Parathyroid adenoma (tissue), 2 donors: ENCODE measurements around the gene WDR62.
"Not testable (repeated sequence)": the region's sequence is repeated elsewhere in the genome, so short reads cannot be mapped to it uniquely, and the experiment has no call there.

Source experiments
- H2AFZ ChIP-seq: fragments of 300-600 bp; sonication (generic); one replicate; pipeline ENCODE4 v1.7.0; 2017; ENCODE audit warnings: antibody characterized with exemption, mild to moderate bottlenecking
- H3K27ac ChIP-seq: fragments of 300-600 bp; sonication (generic); one replicate; pipeline ENCODE4 v1.7.0; 2017
- H3K27me3 ChIP-seq: fragments of 300-600 bp; sonication (generic); one replicate; pipeline ENCODE4 v1.7.0; 2017; ENCODE audit warnings: low read length; ENCODE audit not compliant: control insufficient read depth, insufficient read depth
- H3K36me3 ChIP-seq: fragments of 300-600 bp; sonication (generic); one replicate; pipeline ENCODE4 v1.7.0; 2017; ENCODE audit warnings: low read length; ENCODE audit not compliant: control insufficient read depth, insufficient read depth
- H3K4me1 ChIP-seq: fragments of 300-600 bp; sonication (generic); one replicate; pipeline ENCODE4 v1.7.0; 2017; ENCODE audit warnings: control low read depth
- H3K4me2 ChIP-seq: fragments of 300-600 bp; sonication (generic); one replicate; pipeline ENCODE4 v1.7.0; 2017; ENCODE audit warnings: low read length
- H3K4me3 ChIP-seq: fragments of 300-600 bp; sonication (generic); one replicate; pipeline ENCODE4 v1.7.0; 2017; ENCODE audit warnings: low read depth, low read length
- H3K79me2 ChIP-seq: fragments of 300-600 bp; sonication (generic); one replicate; pipeline ENCODE4 v1.7.0; 2017; ENCODE audit warnings: control low read depth
- H3K9ac ChIP-seq: fragments of 300-600 bp; sonication (generic); one replicate; pipeline ENCODE4 v1.7.0; 2017; ENCODE audit warnings: mild to moderate bottlenecking
- H3K9me3 ChIP-seq: fragments of 300-600 bp; sonication (generic); one replicate; pipeline ENCODE4 v1.7.0; 2017; ENCODE audit warnings: low read length; ENCODE audit not compliant: control insufficient read depth
- CTCF ChIP-seq: fragments of 300-600 bp; sonication (generic); IDR thresholded peaks from one replicate; pipeline ENCODE4 v1.7.0; 2017; ENCODE audit warnings: antibody characterized with exemption, mild to moderate bottlenecking
- donor health status: primary hyperparathyroidism.

Gene WDR62

GRCh38 chr19:36121486-36122124, 66.9 kb downstream of the WDR62 start:
- H3K9ac ChIP-seq, result no peak overlapping the region
- no peaks in the 10 kb centered on the region for H3K79me2 ChIP-seq
- no peak for TF ChIP-seq CTCF
- H2AFZ ChIP-seq, result no peak overlapping the region
- no peak overlapping the region for H3K4me2 ChIP-seq
- no peaks in the 10 kb centered on the region for H3K9me3 ChIP-seq
- no peak overlapping the region for H3K27ac ChIP-seq
- no peak overlapping the region for H3K4me3 ChIP-seq
- no peaks in the 10 kb centered on the region for H3K36me3 ChIP-seq
- H3K4me1 ChIP-seq, result no peaks in the 10 kb centered on the region
- no peaks in the 10 kb centered on the region for H3K27me3 ChIP-seq

DNA sequence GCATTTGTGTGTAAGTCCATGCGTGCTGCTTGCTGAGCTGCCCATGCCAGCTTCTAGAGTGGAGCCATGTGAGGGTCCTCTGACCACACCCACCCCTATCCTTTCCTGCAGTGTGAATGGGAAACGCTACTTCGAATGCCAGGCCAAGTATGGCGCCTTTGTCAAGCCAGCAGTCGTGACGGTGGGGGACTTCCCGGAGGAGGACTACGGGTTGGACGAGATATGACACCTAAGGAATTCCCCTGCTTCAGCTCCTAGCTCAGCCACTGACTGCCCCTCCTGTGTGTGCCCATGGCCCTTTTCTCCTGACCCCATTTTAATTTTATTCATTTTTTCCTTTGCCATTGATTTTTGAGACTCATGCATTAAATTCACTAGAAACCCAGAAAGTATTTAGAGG, 70.9 kb downstream of the WDR62 start:
- H3K36me3 ChIP-seq, result no peaks in the 10 kb centered on the region

GRCh38 chr19:36128392-36128736, 73.7 kb downstream of the WDR62 start:
- Histone ChIP-seq H3K4me1 (peaks cover 13% of the 10 kb centered on the region), H3K27ac (peak overlapping the region; percentile 85), H3K36me3 (no peaks in the 10 kb centered on the region), H3K9ac (no peak overlapping the region), H3K9me3 (no peaks in the 10 kb centered on the region), H3K27me3 (no peaks in the 10 kb centered on the region), H3K4me2 (peak overlapping the region; percentile 78), H3K4me3 (peak overlapping the region; percentile 63), H3K79me2 (no peaks in the 10 kb centered on the region), H2AFZ (peak overlapping the region; percentile 85)
- TF ChIP-seq CTCF, result no peak

More for the DNA sequence above, 70.9 kb downstream of the WDR62 start:
- Histone ChIP-seq H3K4me1 (peaks cover 4% of the 10 kb centered on the region), H3K4me2 (no peak overlapping the region), H3K27ac (no peak overlapping the region), H3K9ac (no peak overlapping the region), H3K79me2 (no peaks in the 10 kb centered on the region), H2AFZ (no peak overlapping the region), H3K27me3 (no peaks in the 10 kb centered on the region), H3K9me3 (no peaks in the 10 kb centered on the region), H3K4me3 (no peak overlapping the region)
- no peak for TF ChIP-seq CTCF

GRCh38 chr19:36131221-36131620, 76.5 kb downstream of the WDR62 start:
- H3K4me3 ChIP-seq, H3K79me2 ChIP-seq, H3K4me2 ChIP-seq, H3K9me3 ChIP-seq, H3K36me3 ChIP-seq, H3K9ac ChIP-seq, H3K27me3 ChIP-seq: not testable (repeated sequence)
- Histone ChIP-seq H2AFZ (peak overlapping the region; percentile 57), H3K4me1 (peaks cover 13% of the 10 kb centered on the region), H3K27ac (peak overlapping the region; percentile 9)

DNA sequence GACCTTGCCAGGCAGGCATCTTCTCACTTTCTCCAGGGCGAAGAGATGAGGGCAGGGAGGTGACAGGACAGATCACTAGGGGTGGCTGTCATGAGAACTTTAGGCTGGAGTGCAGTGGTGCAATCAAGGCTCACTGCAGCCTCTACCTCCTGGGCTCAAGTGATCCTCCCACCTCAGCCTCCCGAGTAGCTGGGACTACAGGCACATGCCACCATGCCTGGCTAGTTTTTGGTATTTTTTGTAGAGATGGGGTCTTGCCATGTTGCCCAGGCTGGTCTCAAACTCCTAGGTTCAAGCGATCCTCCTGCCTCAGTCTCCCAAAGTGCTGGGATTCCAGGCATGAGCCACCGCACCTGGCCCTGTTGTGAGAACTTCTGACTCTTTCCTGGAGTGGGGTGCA, 80.2 kb downstream of the WDR62 start:
- not testable (repeated sequence) for H3K9me3 ChIP-seq, H3K27me3 ChIP-seq, H3K27ac ChIP-seq, H3K4me3 ChIP-seq, H3K4me2 ChIP-seq, H2AFZ ChIP-seq, H3K79me2 ChIP-seq, H3K36me3 ChIP-seq, H3K9ac ChIP-seq
- H3K4me1 ChIP-seq, result peaks cover 17% of the 10 kb centered on the region
